ENCODE results near the gene ERFE.
"Not testable (repeated sequence)": the region's sequence is repeated elsewhere in the genome, so short reads cannot be mapped to it uniquely, and the experiment has no call there.

Gene ERFE

GRCh38 chr2:238171072-238171431, 12.3 kb downstream of the ERFE start:
- DNase-seq = not testable (repeated sequence)

GRCh38 chr2:238171575-238172187, 12.9 kb downstream of the ERFE start:
- DNase-seq = no peak

- no peak for DNase-seq
These were observed 13.7 kb downstream of the ERFE start for GRCh38 chr2:238172439-238172838.

GRCh38 chr2:238173692-238174091, 14.9 kb downstream of the ERFE start:
- no peak for DNase-seq

- DNase-seq = no peak
These were observed 15.5 kb downstream of the ERFE start for GRCh38 chr2:238174291-238174690.

- DNase-seq = no peak
These were observed 15.9 kb downstream of the ERFE start for GRCh38 chr2:238174701-238175100.

- DNase-seq = no peak
These were observed 17.8 kb downstream of the ERFE start for GRCh38 chr2:238176613-238177012.

- no peak for DNase-seq
These were observed 21.8 kb downstream of the ERFE start for GRCh38 chr2:238180554-238180953.

- no peak for DNase-seq
These were observed 23.6 kb downstream of the ERFE start for GRCh38 chr2:238182362-238182761.

- DNase-seq = no peak
These were observed 25.1 kb downstream of the ERFE start for GRCh38 chr2:238183821-238184220.

GRCh38 chr2:238187618-238188548, 29.1 kb downstream of the ERFE start:
- DNase-seq = no peak

GRCh38 chr2:238190445-238190844, 31.7 kb downstream of the ERFE start:
- DNase-seq = no peak

GRCh38 chr2:238202326-238203093, 43.7 kb downstream of the ERFE start:
- peak; percentile 33 to 38 for DNase-seq

- DNase-seq = peak; percentile 90 to 92
These were observed 44.6 kb downstream of the ERFE start, which contains the start of gene ILKAP for GRCh38 chr2:238203094-238203972. TSS of gene ILKAP (minus strand) at chr2:238203695. CDS start at chr2:238203553, 142 bp downstream.

GRCh38 chr2:238203973-238204683, 45.4 kb downstream of the ERFE start:
- DNase-seq = no peak

- no peak for DNase-seq
These were observed 48.2 kb downstream of the ERFE start for GRCh38 chr2:238207006-238207405.

- DNase-seq = no peak
These were observed 57.9 kb downstream of the ERFE start for GRCh38 chr2:238216651-238217184.

All from activated T-cell treated with anti-CD3 and anti-CD28 coated beads, Interleukin-2, amount 50 U/mL, for 48 hours (primary cell).